ENCODE measurements around the gene ZNF814. TPM values are rescaled to one million over a fixed set of nuclear protein-coding genes. Genes with fewer than 3 reads are reported as not detected.
A peak's percentile ranks its signal among the peaks of the same experiment; 100 is the strongest.
"Not testable (repeated sequence)": the region's sequence is repeated elsewhere in the genome, so short reads cannot be mapped to it uniquely, and the experiment has no call there.

The ZNF814 gene
- total RNA-seq, 2 experiments from 2014 or later: 25.0 to 27.9 TPM

DNA sequence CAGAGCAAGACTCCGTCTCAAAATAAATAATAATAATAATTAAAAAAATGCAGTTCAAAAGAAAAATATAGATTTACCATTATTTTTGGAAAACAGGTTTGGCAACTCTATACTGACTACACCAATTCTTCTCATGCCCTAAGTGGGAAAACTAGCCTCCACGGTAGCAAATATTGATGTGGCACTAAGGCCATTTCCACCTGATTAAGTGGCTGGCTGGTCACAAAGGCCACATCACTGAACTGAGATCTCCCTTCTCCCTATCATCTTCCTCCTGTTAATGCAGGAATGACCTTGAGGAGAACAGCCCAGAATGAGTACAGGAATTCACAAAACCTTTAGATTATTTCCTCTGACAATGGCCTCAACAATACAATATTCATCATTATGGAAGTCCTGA, 18.6 kb downstream of the ZNF814 start:
- no peak for ATAC-seq
- H3K27ac Mint-ChIP-seq: no peak overlapping the region
- CTCF ChIA-PET: no interaction called here
- peaks cover 87% of the 10 kb centered on the region for H3K36me3 Mint-ChIP-seq (ENCODE audit: low read depth)
- no peaks in the 10 kb centered on the region for H3K27me3 Mint-ChIP-seq
- H3K9me3 Mint-ChIP-seq: peaks cover 49% of the 10 kb centered on the region
- TF ChIP-seq, protein P1, sequence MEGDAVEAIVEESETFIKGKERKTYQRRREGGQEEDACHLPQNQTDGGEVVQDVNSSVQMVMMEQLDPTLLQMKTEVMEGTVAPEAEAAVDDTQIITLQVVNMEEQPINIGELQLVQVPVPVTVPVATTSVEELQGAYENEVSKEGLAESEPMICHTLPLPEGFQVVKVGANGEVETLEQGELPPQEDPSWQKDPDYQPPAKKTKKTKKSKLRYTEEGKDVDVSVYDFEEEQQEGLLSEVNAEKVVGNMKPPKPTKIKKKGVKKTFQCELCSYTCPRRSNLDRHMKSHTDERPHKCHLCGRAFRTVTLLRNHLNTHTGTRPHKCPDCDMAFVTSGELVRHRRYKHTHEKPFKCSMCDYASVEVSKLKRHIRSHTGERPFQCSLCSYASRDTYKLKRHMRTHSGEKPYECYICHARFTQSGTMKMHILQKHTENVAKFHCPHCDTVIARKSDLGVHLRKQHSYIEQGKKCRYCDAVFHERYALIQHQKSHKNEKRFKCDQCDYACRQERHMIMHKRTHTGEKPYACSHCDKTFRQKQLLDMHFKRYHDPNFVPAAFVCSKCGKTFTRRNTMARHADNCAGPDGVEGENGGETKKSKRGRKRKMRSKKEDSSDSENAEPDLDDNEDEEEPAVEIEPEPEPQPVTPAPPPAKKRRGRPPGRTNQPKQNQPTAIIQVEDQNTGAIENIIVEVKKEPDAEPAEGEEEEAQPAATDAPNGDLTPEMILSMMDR (IDR thresholded peaks at IDR 0.05): no peak
- POLR2A ChIA-PET: interaction anchor here (1.3 kb wide), 1 partner anchor 17 kb away, joined by 4 read pairs; no protein-coding TSS in a partner anchor
- H3K4me3 Mint-ChIP-seq: no peak overlapping the region
- no peaks in the 10 kb centered on the region for H3K4me1 Mint-ChIP-seq (ENCODE audit: low read depth)
- intact Hi-C loops (cut with micrococcal nuclease): no loop called here
- DNase-seq: no peak

DNA sequence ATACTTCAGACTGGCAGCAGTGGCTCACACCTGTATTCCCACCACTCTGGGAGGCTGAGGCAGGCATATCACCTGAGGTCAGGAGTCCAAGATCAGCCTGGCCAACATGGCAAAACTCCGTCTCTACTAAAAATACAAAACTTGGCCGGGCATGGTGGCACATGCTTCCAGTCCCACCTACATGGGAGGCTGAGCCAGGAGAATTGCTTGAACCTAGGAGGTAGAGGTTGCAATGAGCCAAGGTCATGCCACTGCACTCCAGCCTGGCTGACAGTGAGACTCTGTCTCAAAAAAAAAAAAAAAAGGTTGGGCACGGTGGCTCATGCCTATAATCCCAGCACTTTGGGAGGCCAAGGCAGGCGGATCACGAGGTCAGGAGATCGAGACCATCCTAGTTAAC, 19.2 kb downstream of the ZNF814 start:
- POLR2A ChIA-PET; H3K4me1 Mint-ChIP-seq (ENCODE audit: low read depth); H3K27ac Mint-ChIP-seq; H3K4me3 Mint-ChIP-seq; DNase-seq; H3K27me3 Mint-ChIP-seq; ATAC-seq; intact Hi-C loops (cut with micrococcal nuclease); CTCF ChIA-PET: not testable (repeated sequence)
- peaks cover 88% of the 10 kb centered on the region for H3K36me3 Mint-ChIP-seq (ENCODE audit: low read depth)
- peaks cover 51% of the 10 kb centered on the region for H3K9me3 Mint-ChIP-seq

DNA sequence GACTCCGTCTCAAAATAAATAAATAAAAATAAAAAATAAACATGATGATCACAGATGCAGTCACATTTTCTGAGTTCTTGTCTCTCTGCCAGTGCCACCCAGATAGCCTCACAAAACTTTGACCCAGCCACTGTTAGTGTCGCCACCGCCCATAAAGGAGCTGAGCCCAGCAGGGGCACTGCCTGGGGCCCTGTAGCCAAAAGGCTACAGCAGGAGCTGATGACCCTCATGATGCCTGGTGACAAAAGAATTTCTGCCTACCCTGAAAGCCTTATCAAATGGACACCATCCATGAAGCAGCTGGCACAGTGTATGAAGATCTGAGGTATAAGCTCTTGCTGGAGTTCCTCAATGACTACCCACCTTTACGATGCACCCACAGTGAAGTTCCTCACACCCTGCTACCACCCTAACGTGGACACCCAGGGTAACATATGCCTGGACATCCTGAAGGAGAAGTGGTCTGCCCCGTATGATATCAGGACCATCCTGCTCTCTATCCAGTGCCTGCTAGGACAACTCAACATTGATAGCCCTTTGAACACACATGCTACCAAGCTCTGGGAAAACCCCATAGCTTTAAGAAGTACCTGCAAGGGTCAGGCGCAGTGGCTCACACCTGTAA, 20.9 kb downstream of the ZNF814 start:
- POLR2A ChIA-PET: interaction anchor here (1.0 to 1.1 kb wide), 2 partner anchors 10 to 21 kb away, joined by 4 to 5 read pairs; no protein-coding TSS in a partner anchor
- CTCF ChIA-PET: no interaction called here
- H3K27me3 Mint-ChIP-seq: no peaks in the 10 kb centered on the region
- peaks cover 88% of the 10 kb centered on the region for H3K36me3 Mint-ChIP-seq (ENCODE audit: low read depth)
- H3K9me3 Mint-ChIP-seq: peaks cover 42% of the 10 kb centered on the region
- ATAC-seq: no peak
- intact Hi-C loops (cut with micrococcal nuclease): no loop called here
- no peak overlapping the region for H3K27ac Mint-ChIP-seq
- TF ChIP-seq, protein P1 (IDR thresholded peaks at IDR 0.05): no peak
- H3K4me1 Mint-ChIP-seq (ENCODE audit: low read depth): no peaks in the 10 kb centered on the region
- DNase-seq: no peak
- H3K4me3 Mint-ChIP-seq: no peak overlapping the region

DNA sequence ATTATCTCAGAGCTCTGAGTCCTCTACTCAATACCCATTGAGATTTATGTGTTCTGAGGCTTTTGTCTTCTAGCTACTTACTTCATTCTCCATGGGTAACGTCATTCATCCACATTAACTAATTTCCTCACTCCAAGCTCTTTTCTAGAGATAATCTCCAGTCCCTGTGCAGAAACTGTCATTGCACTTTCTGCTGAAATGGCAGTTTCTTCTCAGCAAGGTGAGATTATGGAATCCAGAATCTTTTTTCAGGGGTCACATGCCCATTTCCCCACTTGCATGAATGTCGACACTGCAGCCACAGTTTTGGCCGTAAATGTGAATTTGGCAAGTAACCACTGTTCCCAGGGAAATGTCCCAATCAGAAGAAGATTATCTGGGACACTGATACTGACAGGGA, 26.5 kb downstream of the ZNF814 start:
- H3K27ac Mint-ChIP-seq; intact Hi-C loops (cut with micrococcal nuclease); H3K27me3 Mint-ChIP-seq; H3K4me3 Mint-ChIP-seq; ATAC-seq; DNase-seq; H3K4me1 Mint-ChIP-seq (ENCODE audit: low read depth): not testable (repeated sequence)
- Mint-ChIP-seq H3K9me3 (peaks cover 31% of the 10 kb centered on the region), H3K36me3 (ENCODE audit: low read depth) (peaks cover 91% of the 10 kb centered on the region)
- ChIA-PET CTCF (interaction anchor here (1.1 kb wide), 1 partner anchor 24 kb away, joined by 3 read pairs; no protein-coding TSS in a partner anchor), POLR2A (interaction anchor here (2.2 kb wide), 1 partner anchor 10 kb away, joined by 10 read pairs; no protein-coding TSS in a partner anchor)

DNA sequence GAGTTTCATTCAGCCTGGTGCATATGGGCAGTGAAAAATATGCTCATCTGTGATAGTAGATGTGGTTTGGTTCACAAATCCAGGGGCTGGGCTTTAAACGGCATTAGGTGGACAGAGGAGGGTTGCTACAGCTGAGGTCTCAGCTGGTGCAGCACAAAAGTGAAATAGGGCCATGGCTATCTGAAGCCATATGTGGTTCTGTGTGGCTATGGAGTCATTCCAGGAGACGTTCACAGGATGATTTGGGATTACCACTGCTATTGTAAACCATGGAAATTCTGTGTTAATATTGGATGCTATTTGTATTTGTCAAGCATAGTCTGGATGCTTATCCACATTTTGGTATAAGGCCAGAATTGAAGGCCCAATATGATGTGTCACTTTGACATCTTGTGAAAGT, 34.7 kb downstream of the ZNF814 start:
- H3K4me3 Mint-ChIP-seq; H3K27me3 Mint-ChIP-seq; intact Hi-C loops (cut with micrococcal nuclease); H3K27ac Mint-ChIP-seq; ATAC-seq; CTCF ChIA-PET; DNase-seq; POLR2A ChIA-PET: not testable (repeated sequence)
- Mint-ChIP-seq H3K9me3 (peaks cover 17% of the 10 kb centered on the region), H3K36me3 (ENCODE audit: low read depth) (peaks cover 79% of the 10 kb centered on the region), H3K4me1 (ENCODE audit: low read depth) (peaks cover 22% of the 10 kb centered on the region)

DNA sequence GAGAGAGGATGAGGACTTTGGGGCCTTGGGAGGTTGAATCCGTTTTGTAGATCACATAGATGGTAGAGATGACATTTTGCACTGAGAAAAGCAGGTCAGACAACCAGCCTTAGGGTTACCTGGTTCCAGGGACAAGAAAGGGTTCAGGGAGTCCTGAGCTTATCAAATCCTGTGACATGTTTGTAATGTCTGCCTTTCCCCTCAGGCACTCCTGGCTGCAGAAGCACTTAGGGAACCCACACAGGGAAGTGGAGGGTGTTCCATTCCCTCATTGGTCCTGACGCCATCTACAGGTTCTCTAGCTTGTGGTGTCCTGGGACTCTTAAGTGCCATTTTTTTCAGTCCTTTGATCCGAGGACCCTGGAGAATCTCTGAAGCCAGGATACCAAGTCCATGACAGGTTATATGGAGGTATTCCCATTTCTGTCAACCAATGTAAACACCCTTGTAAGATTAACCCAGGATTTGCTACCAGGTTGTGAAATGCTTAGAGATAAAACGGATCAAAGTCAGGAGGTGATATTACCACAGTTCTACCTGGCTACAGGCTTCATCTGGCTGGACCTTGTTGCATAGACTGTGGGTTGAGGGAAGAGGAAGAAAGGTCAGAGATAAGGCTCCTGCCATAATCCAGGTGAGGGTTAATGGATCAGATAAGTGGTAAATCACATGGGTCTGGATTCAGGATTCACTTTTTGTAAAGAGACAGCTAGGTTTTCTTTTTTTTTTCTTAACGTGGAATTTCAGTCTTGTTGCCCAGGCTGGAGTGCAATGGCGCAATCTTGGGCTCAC, 36.8 kb downstream of the ZNF814 start:
- H3K27me3 Mint-ChIP-seq; DNase-seq; intact Hi-C loops (cut with micrococcal nuclease); CTCF ChIA-PET; H3K4me3 Mint-ChIP-seq; ATAC-seq; POLR2A ChIA-PET: not testable (repeated sequence)
- Mint-ChIP-seq H3K27ac (peak overlapping the region; percentile 34), H3K36me3 (ENCODE audit: low read depth) (peaks cover 67% of the 10 kb centered on the region), H3K4me1 (ENCODE audit: low read depth) (peaks cover 25% of the 10 kb centered on the region), H3K9me3 (peaks cover 11% of the 10 kb centered on the region)

All from activated CD8-positive, alpha-beta T cell treated with anti-CD3 and anti-CD28 coated beads for 36 hours (primary cell).